Caco-2 (cell line): ENCODE measurements around the gene QPCT. TPM values are rescaled to one million over a fixed set of nuclear protein-coding genes. Genes with fewer than 3 reads are reported as not detected.

Experiments
- BruUV-seq: library from RNA; stranded (reverse); fragments of 400-500 nt; replicated peaks from 2 replicates; lab custom pipeline; 2021; lab: Mats Ljungman, UMichigan
- CTCF ChIA-PET: fragments of 300-600 bp; sonication (Branson Sonifier 250); formaldehyde crosslinking; loops from one replicate; lab custom pipeline; 2022; ENCODE audit warnings: antibody characterized with exemption; lab: Charles Lee
- POLR2A ChIA-PET: fragments of 300-600 bp; sonication (Branson Sonifier 250); formaldehyde crosslinking; loops from one replicate; lab custom pipeline; 2022; ENCODE audit warnings: antibody characterized with exemption; lab: Charles Lee
- DNase-seq, 2 experiments: peaks; one replicate each; pipeline versions ENCODE4 v3.0.0 to v3.0.0-alpha.2; 2020 to 2022
- H3K27me3 ChIP-seq: replicated peaks from 2 replicates; pipeline ENCODE4 v1.6.0; 2011; ENCODE audit warnings: low read length; ENCODE audit not compliant: control insufficient read depth, insufficient read depth
- H3K36me3 ChIP-seq: 2 replicates; pipeline ENCODE4 v1.5.1; 2011; ENCODE audit warnings: low read length; ENCODE audit not compliant: control insufficient read depth, insufficient read depth
- H3K4me1 ChIP-seq: fragments of 250-450 bp; sonication (Bioruptor Pico); 2 replicates; pipeline ENCODE4 v1.5.1; 2020; ENCODE audit warnings: mild to moderate bottlenecking
- H3K4me3 ChIP-seq: 2 replicates; pipeline ENCODE4 v1.5.1; 2011; ENCODE audit warnings: low read depth, mild to moderate bottlenecking, control low read depth, low read length
- H3K9me3 ChIP-seq: fragments of 250-450 bp; sonication (Bioruptor Pico); 2 replicates; pipeline ENCODE4 v1.5.1; 2020; ENCODE audit warnings: mild to moderate bottlenecking, moderate library complexity
- H3K27ac Mint-ChIP-seq: one replicate; pipeline ENCODE4 v1.8.0; 2022; ENCODE audit warnings: mixed read lengths; ENCODE audit not compliant: unreplicated experiment
- H3K27me3 Mint-ChIP-seq: one replicate; pipeline ENCODE4 v1.8.0; 2022; ENCODE audit warnings: mixed read lengths; ENCODE audit not compliant: insufficient read depth, unreplicated experiment
- H3K36me3 Mint-ChIP-seq: one replicate; pipeline ENCODE4 v1.8.0; 2022; ENCODE audit warnings: mild to moderate bottlenecking, mixed read lengths; ENCODE audit not compliant: insufficient read depth, unreplicated experiment
- H3K4me1 Mint-ChIP-seq: one replicate; pipeline ENCODE4 v1.8.0; 2022; ENCODE audit warnings: low read depth, mixed read lengths; ENCODE audit not compliant: unreplicated experiment
- H3K4me3 Mint-ChIP-seq: one replicate; pipeline ENCODE4 v1.8.0; 2022; ENCODE audit warnings: mild to moderate bottlenecking, moderate library complexity, mixed read lengths; ENCODE audit not compliant: unreplicated experiment
- H3K9me3 Mint-ChIP-seq: one replicate; pipeline ENCODE4 v1.8.0; 2022; ENCODE audit warnings: mixed read lengths; ENCODE audit not compliant: unreplicated experiment
- CTCF ChIP-seq, 2 experiments: fragments of 200-600 bp in 1 of 2; IDR thresholded peaks; 1 replicate in 1 of 2; 2 replicates in 1 of 2; pipeline versions ENCODE4 v1.5.1 to v1.8.0; 2011 to 2022; ENCODE audit warnings: antibody characterized with exemption in 1 of 2, control low read depth in 1 of 2, inconsistent platforms in 1 of 2, low read depth in 1 of 2, low read length in 1 of 2, mild to moderate bottlenecking in 1 of 2, moderate library complexity in 1 of 2; ENCODE audit not compliant: insufficient read depth in 1 of 2, severe bottlenecking in 1 of 2, unreplicated experiment in 1 of 2
- intact Hi-C: fragments of 100-400 bp; cut with micrococcal nuclease; formaldehyde crosslinking; loops from one replicate; pipeline ENCODE4 v1.10.0; 2022; ENCODE audit not compliant: unreplicated experiment
- total RNA-seq: library from RNA; stranded (reverse); gene quantifications from 2 replicates; pipeline ENCODE4 v1.2.3, GENCODE V29; 2022

The QPCT gene
- total RNA-seq, 1 experiment from 2014 or later = 4.7 TPM

DNA sequence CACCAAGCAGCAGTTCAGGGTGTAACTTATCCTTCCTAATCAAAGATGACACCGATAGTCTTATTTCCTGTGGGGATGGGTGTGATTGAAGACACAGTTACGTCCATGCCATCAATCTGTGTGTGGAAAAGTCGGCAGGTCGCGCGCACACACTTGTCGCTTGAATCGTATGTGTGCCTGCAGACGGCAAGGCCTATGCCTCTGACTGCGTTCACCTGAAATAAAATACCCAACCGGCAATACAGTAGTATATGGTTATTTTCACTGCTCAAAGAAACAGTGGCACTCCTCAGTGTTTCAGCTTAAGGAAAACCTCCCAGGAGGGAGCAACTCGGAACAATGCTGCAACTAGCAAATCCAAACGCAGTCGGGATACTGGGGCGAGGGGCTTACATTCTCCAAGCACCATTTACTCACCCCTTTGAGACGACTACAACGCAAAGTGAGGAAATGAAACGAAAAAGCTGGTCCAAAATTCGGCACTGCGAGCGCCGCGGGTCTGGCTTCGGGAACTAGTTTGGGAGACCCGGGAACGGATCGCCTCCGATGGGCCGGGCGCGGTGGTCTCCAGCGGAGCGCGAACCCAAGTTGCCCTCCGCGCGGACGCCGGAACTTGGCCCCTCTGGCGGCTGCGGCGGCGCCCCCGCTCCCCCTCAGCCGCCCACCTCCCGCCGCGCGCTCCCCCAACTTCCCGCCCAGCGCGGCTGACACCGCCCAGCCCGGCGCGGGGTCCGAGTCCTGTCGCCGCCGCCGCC lies 20.5 kb upstream of the QPCT start:
- peak in 1 of 2 experiments; percentile 35 for DNase-seq
- H3K4me3 ChIP-seq = peak overlapping the region; percentile 79
- ChIA-PET POLR2A (interaction anchor here (0.5 to 0.8 kb wide), 3 partner anchors 25 to 1427 kb away, joined by 4 to 5 read pairs (median 4); partner anchors contain the start of genes CEBPZ, NDUFAF7 and SRSF7), CTCF (no interaction called here)
- H3K9me3 ChIP-seq = no peaks in the 10 kb centered on the region
- H3K27me3 ChIP-seq = no peaks in the 10 kb centered on the region
- BruUV-seq = TSS peak; percentile 36
- intact Hi-C loops = no loop called here
- no peaks in the 10 kb centered on the region for H3K9me3 Mint-ChIP-seq
- peaks cover 19% of the 10 kb centered on the region for H3K4me1 Mint-ChIP-seq
- peak overlapping the region; percentile 92 for H3K27ac Mint-ChIP-seq
- H3K4me1 ChIP-seq = peaks cover 13% of the 10 kb centered on the region; the same call in 1 of the 2 replicates
- H3K4me3 Mint-ChIP-seq = peak overlapping the region; percentile 98
- no peaks in the 10 kb centered on the region for H3K36me3 ChIP-seq
- TF ChIP-seq CTCF (IDR thresholded peaks at IDR 0.05; ENCODE audit: insufficient read depth in 1 of 2, low read depth in 1 of 2, low read length in 1 of 2, severe bottlenecking in 1 of 2, unreplicated experiment in 1 of 2) = no peak
- H3K36me3 Mint-ChIP-seq = peaks cover 10% of the 10 kb centered on the region
- H3K27me3 Mint-ChIP-seq = no peaks in the 10 kb centered on the region

DNA sequence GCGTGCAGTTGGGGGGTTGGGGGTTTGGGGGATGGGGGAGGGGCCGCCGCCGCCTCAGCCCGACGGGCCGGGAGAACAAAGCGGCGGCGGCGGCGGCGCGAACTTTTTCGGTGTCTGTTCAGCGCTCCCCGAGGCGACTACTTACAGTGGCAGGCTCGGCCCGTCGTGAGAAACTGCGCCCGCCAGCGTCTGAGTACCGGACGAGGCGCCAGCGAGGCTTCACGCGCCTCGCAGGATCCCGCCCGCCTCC lies 20.0 kb upstream of the QPCT start:
- no peaks in the 10 kb centered on the region for H3K27me3 ChIP-seq
- peaks cover 13% of the 10 kb centered on the region; the same call in 1 of the 2 replicates for H3K4me1 ChIP-seq
- H3K9me3 ChIP-seq = no peaks in the 10 kb centered on the region
- Mint-ChIP-seq H3K27me3 (no peaks in the 10 kb centered on the region), H3K9me3 (no peaks in the 10 kb centered on the region), H3K4me1 (peaks cover 19% of the 10 kb centered on the region), H3K27ac (peak overlapping the region; percentile 92), H3K4me3 (peak overlapping the region; percentile 98), H3K36me3 (peaks cover 10% of the 10 kb centered on the region)
- BruUV-seq = no TSS peak
- no peaks in the 10 kb centered on the region for H3K36me3 ChIP-seq
- DNase-seq = peak; percentile 87 to 88
- intact Hi-C loops = no loop called here
- peak overlapping the region; percentile 79 for H3K4me3 ChIP-seq
- ChIA-PET POLR2A (interaction anchor here (0.7 kb wide), 1 partner anchor 14 kb away, joined by 3 read pairs; no protein-coding TSS in a partner anchor), CTCF (no interaction called here)
- TF ChIP-seq CTCF (IDR thresholded peaks at IDR 0.05; ENCODE audit: insufficient read depth in 1 of 2, low read depth in 1 of 2, low read length in 1 of 2, severe bottlenecking in 1 of 2, unreplicated experiment in 1 of 2) = peak in 1 of 2 experiments; percentile 6

- intact Hi-C loops = no loop called here
- Mint-ChIP-seq H3K4me3 (peak within 1 kb of the TSS; percentile 98), H3K27me3 (no peaks in the 10 kb centered on the region), H3K4me1 (peaks cover 19% of the 10 kb centered on the region), H3K9me3 (no peaks in the 10 kb centered on the region), H3K27ac (peak within 1 kb of the TSS; percentile 92), H3K36me3 (peaks cover 10% of the 10 kb centered on the region)
- Histone ChIP-seq H3K4me1 (peaks cover 13% of the 10 kb centered on the region; the same call in 1 of the 2 replicates), H3K36me3 (no peaks in the 10 kb centered on the region), H3K4me3 (peak within 1 kb of the TSS; percentile 79), H3K9me3 (no peaks in the 10 kb centered on the region), H3K27me3 (no peaks in the 10 kb centered on the region)
- ChIA-PET CTCF (interaction anchor here (0.7 kb wide), 1 partner anchor 18 kb away, joined by 3 read pairs; no protein-coding TSS in a partner anchor), POLR2A (interaction anchor here (0.7 kb wide), 1 partner anchor 14 kb away, joined by 3 read pairs; no protein-coding TSS in a partner anchor)
- BruUV-seq = no TSS peak
- peak; percentile 56 to 59 for DNase-seq
- no peak for TF ChIP-seq CTCF (IDR thresholded peaks at IDR 0.05; ENCODE audit: insufficient read depth in 1 of 2, low read depth in 1 of 2, low read length in 1 of 2, severe bottlenecking in 1 of 2, unreplicated experiment in 1 of 2)
Measured at GRCh38 chr2:37324786-37325624, 19.4 kb upstream of the QPCT start, which contains the start of gene PRKD3. TSS of gene PRKD3 (minus strand) at chr2:37324833. CDS start at chr2:37316524, 8,309 bp downstream.
